AG08395 (cell line): ENCODE results near the gene SLC49A4.

Source experiments
- DNase-seq: peaks from one replicate; pipeline ENCODE4 v3.0.0; 2012; ENCODE audit warnings: mixed read lengths, low spot score

SLC49A4 gene

DNA sequence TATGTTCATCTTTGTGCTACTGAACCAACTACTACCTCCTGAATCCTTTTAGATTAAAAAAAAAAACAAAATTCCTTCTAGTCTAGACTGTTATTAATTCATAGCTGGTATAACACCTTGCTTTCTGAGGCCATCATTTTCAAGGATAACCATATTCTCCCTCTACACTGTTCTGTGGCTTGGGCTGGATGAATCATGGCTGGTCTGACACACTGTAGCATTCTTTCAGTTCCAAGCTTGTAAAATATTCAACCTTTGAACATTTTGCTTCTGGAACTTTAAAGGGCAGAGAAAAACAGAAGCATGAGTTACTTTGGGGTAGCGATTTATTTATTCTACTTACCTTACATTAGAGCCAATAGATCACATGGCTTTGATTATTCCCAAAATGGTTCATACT is 8.8 kb upstream of the SLC49A4 start:
- peak; percentile 85 for DNase-seq

DNA sequence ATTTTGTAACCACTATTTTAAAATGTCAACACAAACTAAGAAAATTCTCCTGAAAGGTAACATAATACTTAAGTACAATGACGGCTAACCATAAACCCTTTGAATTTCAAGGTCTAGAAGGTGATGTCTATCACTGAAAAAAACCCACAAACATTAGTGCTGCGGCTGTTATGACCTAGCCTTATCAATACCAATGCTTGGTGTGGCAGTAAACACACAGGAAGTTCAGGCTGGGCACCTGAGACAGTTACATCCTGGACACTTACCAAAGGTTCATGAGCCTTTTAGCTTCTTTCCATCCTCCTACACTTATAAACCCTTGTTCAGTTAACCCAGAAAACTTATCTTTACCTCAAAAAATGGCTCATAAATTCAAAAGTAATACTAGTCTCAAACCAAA is 7.0 kb upstream of the SLC49A4 start:
- no peak for DNase-seq

GRCh38 chr3:122789585-122790273 is 5.1 kb upstream of the SLC49A4 start:
- DNase-seq: no peak

DNA sequence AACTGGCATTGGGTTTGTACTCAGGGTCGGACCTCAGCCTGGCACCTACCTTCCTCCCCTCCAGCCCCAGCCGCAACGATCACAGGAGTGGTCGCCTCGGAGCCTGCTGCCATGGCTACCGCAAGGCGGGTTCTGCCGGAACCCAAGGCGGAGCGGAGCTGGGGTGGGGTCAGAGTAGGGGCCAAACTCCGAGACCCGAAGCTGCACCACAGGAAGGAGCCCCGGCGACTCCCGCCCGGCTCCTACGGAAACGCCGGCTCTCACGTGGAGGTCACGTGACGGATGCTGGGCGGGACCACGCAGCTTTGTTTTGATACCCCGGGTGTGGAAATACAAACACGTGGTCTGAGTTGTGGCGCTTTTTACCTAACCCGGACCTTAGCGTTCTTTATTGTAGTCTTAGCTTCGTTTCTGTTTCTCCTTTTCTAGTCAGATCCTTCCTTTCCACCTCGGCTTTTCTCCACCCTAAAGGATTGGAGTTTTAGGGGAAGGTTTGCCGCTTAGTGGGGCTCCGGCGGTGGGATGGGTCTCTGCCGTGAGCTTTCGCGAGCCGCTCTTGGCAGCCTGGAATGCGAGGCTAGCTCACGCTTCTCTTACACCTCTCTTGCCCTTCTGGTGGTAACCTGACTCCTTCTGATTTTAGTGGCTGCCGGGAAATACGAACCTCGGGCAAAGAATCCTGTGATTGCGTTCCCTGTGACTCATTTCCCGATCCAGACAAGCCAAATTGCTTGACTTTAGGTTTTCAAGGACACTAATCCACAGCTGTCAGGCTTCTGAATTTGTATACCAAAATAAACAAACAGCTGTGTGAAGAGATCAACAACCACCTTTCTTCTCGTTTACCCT is 1.1 kb upstream of the SLC49A4 start, which contains the start of gene HSPBAP1:
TSS of gene HSPBAP1 (minus strand) at position 264 of the 849 bp plus-strand sequence. CDS start at position 113, 151 bp downstream.
- DNase-seq: peak; percentile 91

DNA sequence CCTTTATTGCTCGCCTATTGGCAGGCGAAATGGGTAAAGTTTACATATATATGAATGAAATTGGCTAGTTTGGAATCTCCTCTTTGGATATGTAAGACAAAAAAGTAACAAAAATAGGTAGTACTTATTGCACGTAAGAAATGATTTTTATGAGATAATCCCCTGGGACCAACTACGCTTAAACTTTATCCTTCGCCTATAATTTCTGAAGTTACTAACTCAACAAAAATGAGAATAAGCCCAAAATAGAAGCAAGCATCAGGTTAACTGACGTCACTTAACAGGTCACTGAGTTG is 438 bp upstream of the SLC49A4 start:
- DNase-seq: no peak

GRCh38 chr3:122795674-122796195 is 866 bp downstream of the SLC49A4 start:
- no peak for DNase-seq

DNA sequence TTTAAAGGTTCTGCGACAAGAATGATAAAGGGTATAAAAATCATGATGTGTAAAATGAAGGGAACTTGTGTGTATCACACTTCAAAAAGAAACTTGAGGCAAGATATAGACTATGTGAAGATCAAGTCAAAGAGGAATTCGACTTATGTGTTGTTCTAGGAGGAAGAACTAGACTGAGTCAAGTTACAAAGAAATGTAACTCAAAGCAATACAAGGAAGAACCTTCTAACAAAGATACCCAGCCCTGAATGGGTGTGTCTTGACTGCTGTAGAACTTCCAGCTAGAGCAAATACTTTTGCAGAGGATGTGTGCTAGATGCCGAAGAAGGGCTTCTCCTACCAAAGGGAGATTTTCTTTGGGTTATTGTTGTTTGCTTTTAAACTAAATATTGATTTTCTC is 2.4 kb downstream of the SLC49A4 start:
- no peak for DNase-seq

- no peak for DNase-seq
These were observed 4.5 kb downstream of the SLC49A4 start for GRCh38 chr3:122799322-122799721.

- DNase-seq: no peak
These were observed 5.2 kb downstream of the SLC49A4 start for GRCh38 chr3:122800031-122800430.

- no peak for DNase-seq
These were observed 5.9 kb downstream of the SLC49A4 start for GRCh38 chr3:122800706-122801237.

GRCh38 chr3:122802323-122802722 is 7.5 kb downstream of the SLC49A4 start:
- DNase-seq: no peak

DNA sequence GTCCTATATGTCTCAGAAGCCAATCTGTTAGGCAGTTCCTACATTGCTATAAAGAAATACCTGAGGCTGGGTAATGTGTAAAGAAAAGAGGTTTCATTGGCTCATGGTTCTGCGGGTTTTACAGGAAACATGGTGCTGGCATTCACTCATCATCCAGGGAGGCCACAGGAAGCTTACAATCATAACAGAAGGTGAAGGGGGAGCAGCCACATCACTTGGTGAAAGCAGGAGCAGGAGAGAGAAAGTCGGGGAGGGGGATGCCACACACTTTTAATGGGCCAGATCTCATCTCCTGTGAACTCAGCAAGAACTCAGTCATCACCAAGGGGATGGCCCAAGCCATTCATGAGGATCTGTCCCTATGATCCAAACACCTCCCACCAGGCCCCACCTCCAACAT is 9.1 kb downstream of the SLC49A4 start:
- DNase-seq: no peak

GRCh38 chr3:122810734-122811133 is 15.9 kb downstream of the SLC49A4 start:
- DNase-seq: no peak

- no peak for DNase-seq
These were observed 21.7 kb downstream of the SLC49A4 start for GRCh38 chr3:122816587-122816986.

GRCh38 chr3:122824465-122825381 is 29.9 kb downstream of the SLC49A4 start:
- DNase-seq: peak; percentile 27

DNA sequence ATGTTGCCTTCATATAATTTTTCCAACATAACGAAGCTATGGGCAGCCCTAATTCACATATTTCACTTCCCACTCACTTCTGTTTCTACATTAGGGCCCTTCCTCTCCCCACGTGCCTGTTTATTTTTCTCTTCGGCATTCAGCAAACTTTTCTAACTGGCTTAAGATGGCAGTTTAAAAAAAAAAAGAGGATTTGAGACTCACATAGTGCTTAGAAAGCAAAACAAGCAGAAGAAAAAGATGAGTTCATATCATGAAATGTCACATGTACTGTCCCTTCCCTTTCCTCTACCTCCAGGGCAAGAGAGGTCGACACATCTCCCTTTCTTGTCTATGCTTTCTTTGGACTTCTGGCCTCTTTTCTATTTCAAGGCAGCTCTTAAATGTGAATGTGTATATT is 30.6 kb downstream of the SLC49A4 start:
- no peak for DNase-seq

- DNase-seq: no peak
These were observed 31.4 kb downstream of the SLC49A4 start for GRCh38 chr3:122826278-122826677.

- no peak for DNase-seq
These were observed 33.4 kb downstream of the SLC49A4 start for GRCh38 chr3:122828281-122828680.

- no peak for DNase-seq
These were observed 40.7 kb downstream of the SLC49A4 start for GRCh38 chr3:122835590-122835989.

DNA sequence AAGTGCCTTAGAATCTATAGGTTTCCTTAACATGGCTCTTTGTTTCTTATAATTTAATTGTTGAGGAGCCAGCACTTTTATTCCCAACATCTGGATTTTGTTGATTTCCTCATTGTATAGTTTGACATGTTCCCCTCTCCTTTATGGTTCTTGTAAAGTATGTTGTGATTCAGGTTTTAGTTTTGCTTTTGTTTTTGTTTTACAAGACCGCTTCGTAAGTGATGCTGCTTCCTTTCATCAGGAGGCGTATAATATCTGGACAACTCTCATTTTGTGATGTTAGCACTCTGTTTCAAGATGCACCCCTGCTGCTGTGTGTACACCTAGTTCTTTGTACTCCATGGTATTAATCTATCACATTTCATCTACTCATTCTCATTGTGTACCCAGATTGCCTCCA is 48.7 kb downstream of the SLC49A4 start:
- DNase-seq: no peak

DNA sequence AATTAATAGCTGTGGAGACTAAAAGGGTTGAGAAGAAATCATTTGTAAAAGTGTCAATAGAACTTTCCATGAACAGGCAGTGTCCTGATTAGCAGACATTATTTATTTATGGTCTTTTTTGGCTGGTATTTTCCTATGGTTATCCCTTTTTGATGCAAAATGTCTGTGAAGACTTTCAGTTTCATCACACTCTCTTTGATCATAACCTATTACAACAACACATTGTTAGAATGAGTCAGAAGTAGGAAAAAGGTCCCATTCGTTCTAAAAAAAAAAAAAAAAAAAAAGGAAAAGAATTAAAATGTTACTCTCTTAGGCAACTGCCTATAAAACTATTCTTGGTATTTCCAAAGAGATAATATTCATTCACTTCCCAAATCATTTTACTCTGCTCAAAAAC is 62.1 kb downstream of the SLC49A4 start:
- DNase-seq: peak; percentile 68

GRCh38 chr3:122858373-122858772 is 63.5 kb downstream of the SLC49A4 start:
- DNase-seq: peak; percentile 33
